T follicular helper cell (primary cell): ENCODE results near the gene GSDME.

ENCODE experiments used
- DNase-seq: peaks from one replicate; pipeline ENCODE4 v3.0.0-alpha.2; 2020; ENCODE audit warnings: low read depth

GSDME gene

DNA sequence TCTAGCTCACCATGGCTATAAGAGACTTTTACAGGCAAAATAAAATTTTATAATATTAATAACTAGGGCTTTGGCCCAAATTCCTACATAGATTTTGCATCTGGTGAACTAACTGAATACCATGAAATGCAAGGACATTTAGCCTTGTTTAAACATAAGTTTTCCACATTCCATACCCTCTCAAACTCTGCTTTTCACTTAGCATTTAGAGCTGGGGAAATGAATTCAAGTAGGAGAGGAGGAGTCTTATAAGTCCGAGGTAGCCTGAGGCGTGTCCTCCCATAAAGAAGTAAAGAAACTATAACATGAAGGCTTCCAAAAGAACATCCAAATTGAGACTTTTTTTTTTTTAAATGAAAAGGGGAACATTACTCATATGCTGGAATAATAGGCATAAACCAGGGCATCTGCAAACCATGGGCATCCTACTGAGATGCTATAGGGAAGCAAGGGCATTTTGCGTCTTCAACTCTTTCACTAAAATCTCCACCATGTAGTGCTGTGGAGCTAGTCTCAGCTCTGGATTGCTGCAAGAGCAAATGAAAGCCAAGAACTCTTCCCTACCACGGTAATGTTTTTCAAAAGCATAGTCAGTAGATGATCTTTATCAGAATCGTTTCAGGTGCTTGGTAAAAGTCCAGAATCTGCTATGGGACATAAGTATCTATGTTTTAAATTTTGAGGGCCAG is 104.9 kb downstream of the GSDME start:
- DNase-seq, result no peak
